Stimulated activated CD8-positive, alpha-beta memory T cell treated with anti-CD3 and anti-CD28 coated beads, Interleukin-4, amount 100 ng/mL, for 24 hours (primary cell): ENCODE results near the gene TPM2.
A peak's percentile ranks its signal among the peaks of the same experiment; 100 is the strongest.

Experiments used
- DNase-seq: peaks from one replicate; pipeline ENCODE4 v3.0.0-alpha.2; 2020; ENCODE audit warnings: low read depth

The TPM2 gene

GRCh38 chr9:35679091-35679490 is 10.6 kb downstream of the TPM2 start:
- DNase-seq = no peak

GRCh38 chr9:35675732-35676392 is 13.9 kb downstream of the TPM2 start:
- DNase-seq = no peak

GRCh38 chr9:35675204-35675603 is 14.5 kb downstream of the TPM2 start:
- DNase-seq = no peak

- DNase-seq = no peak
These were observed 15.7 kb downstream of the TPM2 start for GRCh38 chr9:35674025-35674361.

GRCh38 chr9:35673132-35674024 is 16.3 kb downstream of the TPM2 start, which contains the start of gene CA9:
Gene CA9, plus strand, starts transcription at chr9:35673928. Its CDS starts 32 bp downstream, at chr9:35673960.
- DNase-seq = no peak

- DNase-seq = no peak
These were observed 20.2 kb downstream of the TPM2 start for GRCh38 chr9:35669331-35670145.

- DNase-seq = no peak
These were observed 21.8 kb downstream of the TPM2 start for GRCh38 chr9:35667939-35668338.

GRCh38 chr9:35666549-35666948 is 23.2 kb downstream of the TPM2 start:
- no peak for DNase-seq

GRCh38 chr9:35666045-35666444 is 23.7 kb downstream of the TPM2 start:
- no peak for DNase-seq

- DNase-seq = no peak
These were observed 24.3 kb downstream of the TPM2 start for GRCh38 chr9:35665471-35665818.

- peak; percentile 61 for DNase-seq
These were observed 24.9 kb downstream of the TPM2 start, which contains the start of gene ARHGEF39 for GRCh38 chr9:35664531-35665470. Gene ARHGEF39, minus strand, starts transcription at chr9:35665195. Its CDS starts 26 bp downstream, at chr9:35665169.

- no peak for DNase-seq
These were observed 27.3 kb downstream of the TPM2 start for GRCh38 chr9:35662437-35662836.

- no peak for DNase-seq
These were observed 27.9 kb downstream of the TPM2 start for GRCh38 chr9:35661756-35662350.

- no peak for DNase-seq
These were observed 28.7 kb downstream of the TPM2 start for GRCh38 chr9:35660966-35661415.

- no peak for DNase-seq
These were observed 30.4 kb downstream of the TPM2 start for GRCh38 chr9:35659340-35659739.

- no peak for DNase-seq
These were observed 30.8 kb downstream of the TPM2 start for GRCh38 chr9:35658968-35659220.

- peak; percentile 73 for DNase-seq
These were observed 31.4 kb downstream of the TPM2 start, which contains the start of gene CCDC107 for GRCh38 chr9:35658137-35658967. Gene CCDC107, plus strand, starts transcription at chr9:35658292. Its CDS starts 88 bp downstream, at chr9:35658380.

GRCh38 chr9:35657546-35658136 is 32.1 kb downstream of the TPM2 start, which contains the start of gene RMRP:
Gene RMRP, minus strand, starts transcription at chr9:35658019.
- peak; percentile 92 for DNase-seq

GRCh38 chr9:35656831-35657545 is 32.7 kb downstream of the TPM2 start:
- DNase-seq = no peak
